ENCODE data around the gene FFAR4. TPM values are rescaled to one million over a fixed set of nuclear protein-coding genes. Genes with fewer than 3 reads are reported as not detected.

The FFAR4 gene
- total RNA-seq, 1 donor = not detected

DNA sequence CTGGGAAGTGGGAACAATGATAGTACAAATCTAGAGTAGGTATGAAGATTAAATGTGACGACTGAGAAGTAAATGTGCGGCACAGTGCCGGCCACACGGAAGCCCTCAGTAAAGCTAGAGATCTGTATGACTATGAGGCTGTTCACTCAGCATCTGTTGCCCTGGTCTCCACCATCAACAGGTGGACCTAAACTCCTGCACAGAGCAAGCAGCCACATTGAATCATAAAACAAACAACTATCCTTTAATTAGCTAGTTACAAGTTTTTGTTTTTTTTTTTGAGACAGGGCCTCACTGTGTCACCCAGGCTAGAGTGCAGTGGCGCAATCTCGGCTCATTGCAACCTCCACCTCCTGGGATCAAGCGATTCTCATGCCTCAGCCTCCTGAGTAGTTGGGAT, 18.0 kb downstream of the FFAR4 start:
- Histone ChIP-seq H3K27me3 (ENCODE audit: insufficient read depth, low read length) (peaks cover 9% of the 10 kb centered on the region), H3K9me3 (ENCODE audit: low read depth, low read length) (peaks cover 2% of the 10 kb centered on the region), H3K4me2 (ENCODE audit: insufficient read depth, low read length) (no peak overlapping the region), H3K27ac (ENCODE audit: low read depth, low read length) (no peak overlapping the region), H3K36me3 (ENCODE audit: insufficient read depth, low read length) (no peaks in the 10 kb centered on the region), H2AFZ (ENCODE audit: low read length) (no peak overlapping the region), H3K4me3 (ENCODE audit: insufficient read depth, low read length) (no peak overlapping the region), H3K79me2 (ENCODE audit: insufficient read depth, low read length) (no peaks in the 10 kb centered on the region), H3K4me1 (ENCODE audit: insufficient read depth, low read length) (no peaks in the 10 kb centered on the region), H4K20me1 (ENCODE audit: insufficient read depth, low read length) (no peaks in the 10 kb centered on the region)
- TF ChIP-seq, protein P1, sequence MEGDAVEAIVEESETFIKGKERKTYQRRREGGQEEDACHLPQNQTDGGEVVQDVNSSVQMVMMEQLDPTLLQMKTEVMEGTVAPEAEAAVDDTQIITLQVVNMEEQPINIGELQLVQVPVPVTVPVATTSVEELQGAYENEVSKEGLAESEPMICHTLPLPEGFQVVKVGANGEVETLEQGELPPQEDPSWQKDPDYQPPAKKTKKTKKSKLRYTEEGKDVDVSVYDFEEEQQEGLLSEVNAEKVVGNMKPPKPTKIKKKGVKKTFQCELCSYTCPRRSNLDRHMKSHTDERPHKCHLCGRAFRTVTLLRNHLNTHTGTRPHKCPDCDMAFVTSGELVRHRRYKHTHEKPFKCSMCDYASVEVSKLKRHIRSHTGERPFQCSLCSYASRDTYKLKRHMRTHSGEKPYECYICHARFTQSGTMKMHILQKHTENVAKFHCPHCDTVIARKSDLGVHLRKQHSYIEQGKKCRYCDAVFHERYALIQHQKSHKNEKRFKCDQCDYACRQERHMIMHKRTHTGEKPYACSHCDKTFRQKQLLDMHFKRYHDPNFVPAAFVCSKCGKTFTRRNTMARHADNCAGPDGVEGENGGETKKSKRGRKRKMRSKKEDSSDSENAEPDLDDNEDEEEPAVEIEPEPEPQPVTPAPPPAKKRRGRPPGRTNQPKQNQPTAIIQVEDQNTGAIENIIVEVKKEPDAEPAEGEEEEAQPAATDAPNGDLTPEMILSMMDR (IDR thresholded peaks at IDR 0.05; ENCODE audit: extremely low read depth, low read depth, low read length) = no peak
- DNase-seq (ENCODE audit: insufficient read length, low spot score, missing footprints) = no peak

DNA sequence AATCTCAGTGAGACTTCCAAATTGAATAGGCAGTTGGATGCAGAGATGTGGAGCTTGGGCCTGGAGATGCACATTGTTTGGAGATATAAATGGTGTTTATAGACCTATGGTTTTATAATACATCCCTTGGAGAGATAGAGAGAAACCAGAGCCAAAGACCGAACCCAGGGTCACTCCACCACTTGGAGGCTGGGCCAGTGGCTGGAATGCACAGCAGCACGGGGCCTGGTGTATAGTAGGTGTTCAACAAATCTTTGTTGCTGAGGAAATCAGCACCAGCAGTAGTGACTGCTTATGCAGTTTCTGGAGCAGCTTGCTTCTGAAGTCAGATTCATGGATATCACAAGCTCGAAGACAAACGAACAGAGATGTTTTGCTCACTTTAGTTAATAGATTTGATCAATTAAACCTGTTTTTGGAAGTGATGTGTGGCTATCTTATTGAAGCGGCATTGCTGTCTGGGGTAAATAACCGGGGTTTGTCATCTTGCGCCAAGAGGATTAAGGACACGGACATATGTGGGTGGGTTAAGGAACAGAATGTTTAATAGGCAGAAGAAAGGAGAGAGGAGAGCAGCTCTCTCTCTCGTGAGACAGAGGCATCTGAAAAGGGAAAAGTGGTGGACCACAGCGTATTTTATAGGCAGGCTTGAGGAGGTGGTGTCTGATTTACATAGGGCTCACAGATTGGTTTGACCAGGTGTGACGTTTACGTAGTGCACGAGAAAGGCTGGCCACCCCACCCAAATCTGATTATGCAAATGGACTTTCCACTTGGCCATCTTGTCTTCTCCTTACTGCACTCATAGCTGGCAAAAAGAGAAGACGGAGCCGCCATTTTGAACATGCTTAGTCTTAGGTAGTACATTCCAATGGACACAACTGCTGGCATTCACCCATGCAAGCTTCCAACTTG, 23.4 kb downstream of the FFAR4 start:
- Histone ChIP-seq H3K79me2 (ENCODE audit: insufficient read depth, low read length) (no peaks in the 10 kb centered on the region), H3K36me3 (ENCODE audit: insufficient read depth, low read length) (no peaks in the 10 kb centered on the region), H3K4me2 (ENCODE audit: insufficient read depth, low read length) (no peak overlapping the region), H3K27ac (ENCODE audit: low read depth, low read length) (no peak overlapping the region), H3K27me3 (ENCODE audit: insufficient read depth, low read length) (peaks cover 5% of the 10 kb centered on the region), H3K9me3 (ENCODE audit: low read depth, low read length) (no peaks in the 10 kb centered on the region), H2AFZ (ENCODE audit: low read length) (no peak overlapping the region), H3K4me3 (ENCODE audit: insufficient read depth, low read length) (no peak overlapping the region), H4K20me1 (ENCODE audit: insufficient read depth, low read length) (no peaks in the 10 kb centered on the region), H3K4me1 (ENCODE audit: insufficient read depth, low read length) (no peaks in the 10 kb centered on the region)
- DNase-seq (ENCODE audit: insufficient read length, low spot score, missing footprints) = no peak
- TF ChIP-seq, protein P1 (IDR thresholded peaks at IDR 0.05; ENCODE audit: extremely low read depth, low read depth, low read length) = no peak

DNA sequence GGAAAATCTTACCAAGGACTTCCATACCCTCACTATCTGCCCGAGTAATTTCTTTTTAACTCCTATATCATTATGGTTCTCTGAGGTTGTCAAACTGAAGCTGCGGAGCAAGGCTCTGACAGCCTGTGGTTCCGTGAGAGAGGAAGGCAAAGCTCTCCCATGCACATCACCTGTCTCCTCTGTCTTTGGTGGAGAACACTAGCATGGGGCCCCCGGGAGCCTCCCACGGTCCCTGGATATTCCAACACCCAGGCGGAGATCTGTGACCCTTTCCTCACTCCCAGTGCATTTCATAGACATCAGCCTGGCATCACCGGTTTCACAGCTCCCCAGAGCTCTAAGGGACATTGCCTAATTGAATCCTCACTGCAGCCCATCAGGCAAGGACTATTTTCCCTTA, 24.2 kb downstream of the FFAR4 start:
- no peaks in the 10 kb centered on the region for H3K9me3 ChIP-seq (ENCODE audit: low read depth, low read length)
- TF ChIP-seq, protein P1 (IDR thresholded peaks at IDR 0.05; ENCODE audit: extremely low read depth, low read depth, low read length) = no peak
- H3K79me2 ChIP-seq (ENCODE audit: insufficient read depth, low read length) = no peaks in the 10 kb centered on the region

DNA sequence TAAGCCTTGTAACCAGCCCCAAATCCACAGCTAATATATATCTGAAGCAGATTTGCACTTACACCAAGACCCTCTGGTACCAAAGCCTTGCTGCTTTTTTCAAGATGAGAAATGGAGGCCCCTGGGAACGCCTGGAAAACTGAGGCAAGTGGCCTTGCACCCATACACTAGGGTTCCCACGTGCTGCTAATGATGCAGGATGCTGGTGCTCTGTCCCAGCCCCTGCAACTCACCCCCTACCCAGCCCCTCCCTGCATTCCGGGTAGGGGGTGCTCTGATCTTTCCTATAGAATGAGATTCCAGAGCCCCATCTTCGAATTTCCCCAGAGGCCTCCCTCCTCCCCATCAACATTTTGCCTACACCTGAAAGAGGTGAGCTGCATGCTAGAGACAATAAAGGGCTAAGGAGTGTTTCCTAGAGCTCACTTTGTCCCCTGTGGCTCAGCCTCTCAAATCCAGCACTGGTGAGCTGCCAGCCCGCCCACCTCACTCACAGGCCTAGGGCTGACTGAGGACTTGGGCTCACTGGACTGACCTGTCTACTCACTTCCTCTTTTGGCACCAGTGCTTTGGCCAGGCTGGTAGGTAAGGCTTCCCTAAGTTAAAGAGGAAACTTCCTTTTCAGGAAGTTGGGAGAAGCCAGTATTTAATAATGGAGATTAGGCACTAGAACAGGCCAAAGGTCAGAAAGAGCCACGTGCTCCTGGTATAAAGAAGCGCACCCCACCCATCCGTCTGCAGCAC, 24.8 kb downstream of the FFAR4 start:
- no peak overlapping the region for H3K27ac ChIP-seq (ENCODE audit: low read depth, low read length)
- H2AFZ ChIP-seq (ENCODE audit: low read length) = no peak overlapping the region
- H3K9me3 ChIP-seq (ENCODE audit: low read depth, low read length) = no peaks in the 10 kb centered on the region
- no peak overlapping the region for H3K4me3 ChIP-seq (ENCODE audit: insufficient read depth, low read length)
- H3K4me1 ChIP-seq (ENCODE audit: insufficient read depth, low read length) = no peaks in the 10 kb centered on the region
- no peaks in the 10 kb centered on the region for H3K79me2 ChIP-seq (ENCODE audit: insufficient read depth, low read length)
- no peak overlapping the region for H3K4me2 ChIP-seq (ENCODE audit: insufficient read depth, low read length)
- DNase-seq (ENCODE audit: insufficient read length, low spot score, missing footprints) = no peak
- TF ChIP-seq, protein P1 (IDR thresholded peaks at IDR 0.05; ENCODE audit: extremely low read depth, low read depth, low read length) = no peak
- no peaks in the 10 kb centered on the region for H3K36me3 ChIP-seq (ENCODE audit: insufficient read depth, low read length)
- H4K20me1 ChIP-seq (ENCODE audit: insufficient read depth, low read length) = no peaks in the 10 kb centered on the region
- H3K27me3 ChIP-seq (ENCODE audit: insufficient read depth, low read length) = peaks cover 10% of the 10 kb centered on the region

More for the DNA sequence above, 24.2 kb downstream of the FFAR4 start:
- Histone ChIP-seq H4K20me1 (ENCODE audit: insufficient read depth, low read length) (no peaks in the 10 kb centered on the region), H2AFZ (ENCODE audit: low read length) (no peak overlapping the region), H3K4me3 (ENCODE audit: insufficient read depth, low read length) (no peak overlapping the region), H3K27me3 (ENCODE audit: insufficient read depth, low read length) (peaks cover 10% of the 10 kb centered on the region), H3K36me3 (ENCODE audit: insufficient read depth, low read length) (no peaks in the 10 kb centered on the region), H3K4me2 (ENCODE audit: insufficient read depth, low read length) (no peak overlapping the region), H3K27ac (ENCODE audit: low read depth, low read length) (no peak overlapping the region), H3K4me1 (ENCODE audit: insufficient read depth, low read length) (no peaks in the 10 kb centered on the region)
- DNase-seq (ENCODE audit: insufficient read length, low spot score, missing footprints) = no peak

Measured in osteoblast (primary cell).